NCI-H128 (cell line): ENCODE measurements around the gene MXRA8.
"Not testable (repeated sequence)": the region's sequence is repeated elsewhere in the genome, so short reads cannot be mapped to it uniquely, and the experiment has no call there.

Source experiments
- DNase-seq: peaks from one replicate; lab custom pipeline; 2025; ENCODE audit not compliant: unreplicated experiment; lab: John Stamatoyannopoulos, UW

The MXRA8 gene

DNA sequence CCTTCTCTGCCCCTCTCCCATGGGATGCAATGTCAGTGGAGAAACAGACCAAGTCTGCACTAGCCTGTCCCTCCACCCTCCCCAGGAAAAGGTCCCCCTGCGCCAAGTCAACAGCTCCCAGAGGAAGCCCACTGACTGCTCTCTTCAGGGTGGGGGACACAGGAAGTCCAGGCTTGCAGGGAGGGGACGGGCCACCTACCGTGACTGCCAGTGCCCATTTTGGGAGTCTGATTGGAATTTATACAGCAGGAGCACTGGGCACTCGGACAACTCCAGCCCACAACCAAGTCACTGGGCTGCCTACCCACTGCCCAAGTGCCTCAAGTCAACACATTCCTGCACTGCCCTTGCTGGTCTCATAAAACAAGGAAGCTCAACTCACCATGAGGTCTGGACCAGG, 34.7 kb upstream of the MXRA8 start:
- no peak for DNase-seq

GRCh38 chr1:1391225-1391624, 32.9 kb upstream of the MXRA8 start:
- no peak for DNase-seq

GRCh38 chr1:1390675-1391074, 32.3 kb upstream of the MXRA8 start:
- DNase-seq: no peak

GRCh38 chr1:1388078-1388472, 29.7 kb upstream of the MXRA8 start:
- no peak for DNase-seq

DNA sequence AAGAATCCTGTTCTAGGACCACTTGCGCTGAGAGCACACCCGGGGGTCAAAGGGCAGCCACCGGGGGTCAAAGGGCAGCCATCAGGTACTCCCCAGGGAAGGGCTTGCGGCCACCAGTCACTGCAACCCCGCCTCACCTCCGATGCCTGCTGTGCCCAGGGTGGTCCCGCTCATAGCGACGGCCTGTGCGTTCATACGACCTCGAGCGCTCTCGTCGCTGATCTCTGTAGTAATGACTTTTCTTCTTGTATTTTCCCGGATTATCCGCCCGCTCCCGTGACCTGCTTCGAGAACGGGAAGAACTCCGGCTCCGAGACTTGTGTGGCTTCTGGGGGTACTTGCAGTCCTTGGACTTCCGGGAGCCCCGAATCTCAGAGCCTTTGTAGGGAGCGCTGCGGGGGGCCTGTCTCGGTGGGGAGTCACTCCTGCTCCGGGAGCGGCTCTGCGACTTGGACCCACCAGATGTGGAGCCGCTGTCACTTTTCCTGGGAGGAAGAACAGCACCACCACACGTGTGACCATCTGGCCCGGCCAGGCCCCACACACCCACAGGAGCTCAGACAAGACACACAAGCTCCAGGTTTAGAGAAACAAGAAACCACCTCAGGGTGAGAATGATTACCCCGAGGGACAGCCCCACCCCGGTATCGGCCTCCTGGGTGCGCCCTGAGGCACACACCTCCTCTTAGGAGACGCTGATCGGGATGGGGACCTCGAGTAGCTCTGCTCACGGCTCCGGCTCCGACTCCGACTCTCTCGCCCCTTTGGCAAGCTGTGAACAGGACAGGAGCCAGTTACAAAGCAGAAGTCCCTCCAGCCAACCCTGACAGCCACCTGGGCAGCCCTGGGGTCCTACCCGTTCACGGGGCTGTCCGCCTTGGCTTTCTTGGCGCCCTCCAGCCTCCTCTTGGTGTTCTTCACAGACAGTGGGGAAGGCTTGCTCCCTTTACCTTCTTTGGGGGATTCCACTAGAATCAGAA, 29.0 kb upstream of the MXRA8 start:
- DNase-seq: no peak

- DNase-seq: no peak
Measured at GRCh38 chr1:1385931-1386330, 27.6 kb upstream of the MXRA8 start.

- not testable (repeated sequence) for DNase-seq
Measured at GRCh38 chr1:1385339-1385738, 27.0 kb upstream of the MXRA8 start.

DNA sequence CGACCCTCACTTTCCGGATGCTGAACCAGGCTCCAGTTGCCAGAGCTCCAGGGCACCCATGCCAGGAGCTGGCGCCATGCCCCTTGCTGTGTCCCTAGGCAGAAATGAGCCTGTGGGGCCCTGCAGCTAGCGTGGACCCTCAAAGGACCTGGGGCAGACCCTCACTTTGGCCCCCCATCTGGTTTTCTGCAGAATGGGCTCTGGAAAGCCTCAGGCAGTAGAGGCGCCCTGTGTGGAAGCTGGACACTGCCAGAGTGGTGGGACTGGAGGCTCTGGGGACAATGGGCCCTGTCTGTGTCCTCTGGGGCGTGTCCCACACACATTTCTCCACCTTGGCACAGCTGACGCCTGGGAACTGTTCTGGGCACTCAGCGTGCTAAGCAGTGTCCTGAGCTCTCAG, 22.9 kb upstream of the MXRA8 start:
- DNase-seq: no peak

DNA sequence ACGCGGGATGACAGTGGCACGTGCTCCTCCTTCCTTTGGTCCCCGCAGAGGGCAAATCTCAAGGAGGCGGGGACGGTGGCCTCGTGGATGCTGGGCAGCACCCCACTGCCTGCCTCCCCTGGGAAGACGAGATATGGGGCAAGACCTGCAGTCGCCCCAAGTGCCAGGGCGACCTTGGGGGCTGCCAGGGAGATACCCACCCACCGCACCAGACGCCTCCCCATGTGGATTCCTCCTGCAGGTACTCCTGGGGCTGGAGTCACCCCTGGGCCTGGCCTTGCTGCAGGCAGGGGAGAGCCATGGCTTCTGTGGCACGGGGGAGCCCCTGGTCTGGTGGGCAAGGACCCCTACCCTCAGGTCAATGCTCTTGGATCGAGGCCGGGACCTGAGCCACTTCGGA, 22.5 kb upstream of the MXRA8 start:
- no peak for DNase-seq

GRCh38 chr1:1377540-1378205, 19.3 kb upstream of the MXRA8 start:
- no peak for DNase-seq

DNA sequence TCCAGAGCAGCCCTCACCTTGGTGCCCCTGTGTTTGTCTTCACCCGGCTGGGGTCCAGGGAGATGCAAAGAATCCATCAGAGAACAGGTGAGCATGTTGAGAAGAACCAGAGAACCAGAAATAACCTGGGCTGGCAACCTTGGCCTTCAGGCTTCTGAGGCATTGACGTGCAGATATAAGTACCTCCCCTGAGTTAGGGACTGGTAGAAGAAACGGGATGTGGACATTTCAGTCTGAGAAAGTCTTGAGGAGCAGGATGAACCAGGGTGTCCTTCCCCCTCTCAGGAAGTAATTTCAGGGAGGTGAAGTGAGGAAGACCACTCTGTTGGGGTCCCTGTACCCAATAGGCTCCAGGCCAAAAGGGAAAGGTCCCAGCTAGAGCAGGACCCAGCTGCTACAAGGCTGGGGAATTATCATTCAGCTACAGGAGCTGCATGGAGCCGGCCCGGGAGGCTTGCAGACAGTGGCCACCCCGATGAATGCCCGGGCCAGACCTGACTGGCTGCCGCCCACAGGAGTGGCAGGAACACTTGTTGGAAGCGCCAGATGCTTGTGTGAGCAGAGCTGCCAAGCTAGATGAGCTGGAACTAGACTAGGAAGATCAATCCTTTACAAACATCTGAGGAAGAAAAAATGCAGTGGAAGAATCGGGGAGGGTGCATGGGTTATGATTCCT, 18.3 kb upstream of the MXRA8 start:
- no peak for DNase-seq

DNA sequence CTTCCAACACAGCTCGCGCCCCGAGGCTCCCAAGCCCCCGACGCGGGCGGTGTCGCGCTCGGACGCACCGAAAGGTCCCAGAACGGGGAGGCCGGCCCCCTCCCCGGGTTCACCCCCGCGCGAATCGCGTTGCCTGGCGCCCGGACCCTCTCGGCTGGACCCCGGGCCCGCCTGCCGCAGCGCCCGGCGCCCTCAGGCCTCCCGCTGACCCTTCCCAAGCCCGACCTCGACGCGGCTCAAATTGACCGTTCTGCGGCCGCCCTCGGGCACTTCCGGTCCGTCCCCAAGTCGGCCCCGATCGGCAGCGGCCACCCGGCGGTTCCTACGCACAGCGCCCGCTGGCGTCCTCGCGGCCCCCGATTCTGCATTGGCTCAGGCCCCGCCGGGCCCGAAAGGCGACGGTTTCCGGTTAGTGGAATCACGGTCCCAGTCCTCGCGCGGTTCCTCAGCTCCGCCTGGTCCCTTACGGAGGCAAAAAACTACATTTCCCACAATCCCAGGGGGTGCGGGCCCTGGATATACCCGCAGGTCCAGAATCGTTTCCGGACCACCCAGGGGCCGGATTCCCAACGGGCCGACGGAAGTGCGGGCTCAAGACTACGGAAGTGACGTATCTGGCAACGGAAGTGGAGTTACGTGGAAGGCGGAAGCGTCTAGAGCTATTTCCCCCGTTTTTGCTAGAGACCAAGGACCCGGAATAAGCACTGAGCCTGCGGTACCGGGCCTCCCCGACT, 16.7 kb upstream of the MXRA8 start, which contains the start of gene AURKAIP1:
TSS of gene AURKAIP1 (minus strand) at position 279 of the 734 bp plus-strand sequence. CDS start 451 bp downstream, outside the sequence.
- peak; percentile 100 for DNase-seq

GRCh38 chr1:1374589-1374928, 16.2 kb upstream of the MXRA8 start:
- DNase-seq: no peak

GRCh38 chr1:1373815-1374588, 15.6 kb upstream of the MXRA8 start:
- no peak for DNase-seq

GRCh38 chr1:1373051-1373814, 14.9 kb upstream of the MXRA8 start:
- DNase-seq: no peak

GRCh38 chr1:1371746-1372711, 13.7 kb upstream of the MXRA8 start:
- DNase-seq: peak; percentile 23

GRCh38 chr1:1371364-1371745, 13.0 kb upstream of the MXRA8 start:
- DNase-seq: no peak

GRCh38 chr1:1370771-1371300, 12.5 kb upstream of the MXRA8 start:
- DNase-seq: no peak
